IPS-NIHi7 (cell line): ENCODE data around the gene DENND5A.
"Not testable (repeated sequence)": the region's sequence is repeated elsewhere in the genome, so short reads cannot be mapped to it uniquely, and the experiment has no call there.

Source experiments
- DNase-seq: peaks from one replicate; pipeline ENCODE4 v3.0.0; 2012; ENCODE audit warnings: mixed read lengths; ENCODE audit errors: extremely low spot score

DENND5A gene

DNA sequence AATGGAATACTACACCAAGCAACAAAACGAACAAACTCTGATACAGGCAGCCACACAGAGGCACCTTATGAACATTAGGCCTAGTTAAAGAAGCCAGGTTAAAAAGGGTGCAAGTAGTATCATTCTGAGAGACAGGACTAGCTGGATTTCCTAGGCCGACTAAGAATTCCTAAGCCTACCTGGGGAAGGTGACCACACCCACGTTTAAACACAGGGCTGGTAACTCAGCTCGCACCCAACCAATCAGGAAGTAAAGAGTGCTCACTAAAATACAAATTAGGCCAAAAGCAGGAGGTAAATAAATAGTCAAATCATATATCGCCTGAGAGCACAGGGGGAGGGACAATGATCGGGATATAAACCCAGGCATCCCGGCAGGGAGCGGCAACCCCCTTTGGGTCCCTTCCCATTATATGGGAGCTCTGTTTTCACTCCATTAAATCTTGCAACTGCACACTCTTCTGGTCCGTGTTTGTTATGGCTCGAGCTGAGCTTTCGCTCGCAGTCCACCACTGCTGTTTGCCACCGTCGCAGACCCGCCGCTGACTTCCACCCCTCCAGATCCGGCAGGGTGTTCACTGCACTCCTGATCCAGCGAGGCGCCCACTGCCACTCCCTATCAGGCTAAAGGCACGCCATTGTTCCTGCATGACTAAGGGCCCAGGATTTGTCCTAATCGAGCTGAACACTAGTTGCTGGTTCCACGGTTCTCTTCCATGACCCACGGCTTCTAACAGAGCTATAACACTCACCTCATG lies 167.8 kb downstream of the DENND5A start:
- DNase-seq: not testable (repeated sequence)

DNA sequence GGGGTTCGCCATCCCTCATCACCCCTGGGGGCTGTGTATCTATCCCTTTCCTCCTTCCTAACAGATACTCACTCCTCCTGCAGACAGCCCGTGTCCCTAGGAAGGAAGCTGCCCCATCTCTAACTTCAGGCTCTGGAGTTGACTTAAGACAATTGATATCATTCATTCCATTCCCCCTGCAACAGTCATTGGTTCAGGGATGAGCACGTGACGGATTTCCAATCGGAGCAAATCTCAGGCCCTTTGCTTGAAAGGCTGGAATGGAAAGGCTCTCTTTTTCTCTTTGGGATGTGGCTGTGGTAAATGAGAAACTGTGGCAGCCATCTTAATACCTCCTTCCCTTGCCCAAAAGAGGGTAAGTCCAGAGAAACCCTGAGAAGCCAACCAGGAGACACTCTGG lies 168.7 kb downstream of the DENND5A start:
- no peak for DNase-seq

DNA sequence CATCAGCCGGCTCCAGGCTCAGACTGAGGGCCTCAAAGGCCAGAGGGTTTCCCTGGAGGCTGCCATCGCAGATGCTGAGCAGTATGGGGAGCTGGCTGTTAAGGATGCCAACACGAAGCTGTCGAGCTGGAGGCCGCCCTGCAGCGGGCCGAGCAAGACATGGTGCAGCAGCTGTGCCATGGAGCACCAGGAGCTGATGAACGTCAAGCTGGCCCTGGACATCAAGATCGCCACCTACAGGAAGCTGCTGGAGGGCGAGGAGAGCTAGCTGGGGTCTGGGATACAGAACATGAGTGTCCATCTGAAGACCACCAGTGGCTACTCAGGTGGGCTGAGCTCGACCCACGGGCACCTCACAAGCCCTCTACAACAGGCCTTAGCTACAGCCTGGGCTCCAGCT lies 169.7 kb downstream of the DENND5A start:
- no peak for DNase-seq

DNA sequence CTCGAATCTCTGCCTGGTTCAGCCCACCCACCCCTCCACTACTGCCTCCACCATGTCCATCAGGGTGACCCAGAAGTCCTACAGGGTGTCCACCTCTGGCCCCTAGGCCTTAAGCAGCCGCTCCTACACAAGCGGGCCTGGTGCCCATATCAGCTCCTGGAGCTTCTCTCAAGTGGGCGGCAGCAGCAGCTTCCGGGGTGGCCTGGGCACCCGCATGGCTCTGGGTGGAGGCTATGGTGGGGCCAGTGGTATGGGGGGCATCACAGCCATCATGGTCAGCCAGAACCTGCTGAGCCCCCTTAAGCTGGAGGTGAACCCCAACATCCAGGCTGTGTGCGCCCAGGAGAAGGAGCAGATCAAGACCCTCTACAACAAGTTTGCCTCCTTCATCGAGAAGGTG lies 170.7 kb downstream of the DENND5A start:
- DNase-seq: no peak

DNA sequence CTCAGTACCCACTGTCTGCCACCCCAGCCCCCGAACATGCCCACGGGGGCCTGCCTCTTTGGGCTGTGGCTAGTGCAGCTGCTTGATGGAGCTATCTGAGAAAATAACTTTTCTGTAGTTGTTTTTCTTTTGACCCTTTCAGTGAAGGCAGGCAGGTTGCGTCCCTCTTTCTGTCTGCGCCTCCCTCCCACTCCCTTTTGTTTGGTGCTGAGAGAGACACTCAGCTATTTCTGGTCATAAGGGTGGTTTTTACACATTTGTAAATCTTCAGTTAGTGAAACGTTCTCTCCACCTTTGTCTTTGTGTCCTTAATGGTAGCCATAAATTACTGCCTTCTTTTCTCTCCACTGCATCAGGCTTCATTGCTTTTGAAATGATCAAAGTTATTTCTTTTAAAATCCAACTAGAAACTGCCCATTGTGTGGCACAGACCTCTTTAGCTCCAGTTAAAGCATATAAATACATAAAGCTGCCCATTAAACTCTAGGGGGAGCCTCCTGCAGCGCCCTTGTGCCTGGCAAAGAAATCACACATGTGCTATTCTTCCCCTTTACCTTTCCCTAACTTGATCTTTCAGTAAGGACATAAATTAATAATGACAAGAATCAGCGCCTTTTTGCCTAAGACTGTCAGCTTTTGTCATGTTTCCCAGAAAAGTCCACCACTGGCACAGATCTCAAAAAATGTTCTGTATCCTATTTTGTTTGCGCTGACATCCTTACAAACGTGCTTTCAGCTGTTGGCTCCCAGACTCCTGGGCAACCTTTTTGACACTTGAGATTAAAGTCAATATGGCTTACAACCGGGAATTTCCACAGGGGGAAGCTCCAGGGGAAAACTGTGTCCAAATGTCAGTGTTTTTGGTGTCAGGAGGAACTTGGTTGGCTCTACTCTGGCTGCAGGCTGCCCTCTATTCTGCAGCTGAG lies 172.0 kb downstream of the DENND5A start:
- no peak for DNase-seq

DNA sequence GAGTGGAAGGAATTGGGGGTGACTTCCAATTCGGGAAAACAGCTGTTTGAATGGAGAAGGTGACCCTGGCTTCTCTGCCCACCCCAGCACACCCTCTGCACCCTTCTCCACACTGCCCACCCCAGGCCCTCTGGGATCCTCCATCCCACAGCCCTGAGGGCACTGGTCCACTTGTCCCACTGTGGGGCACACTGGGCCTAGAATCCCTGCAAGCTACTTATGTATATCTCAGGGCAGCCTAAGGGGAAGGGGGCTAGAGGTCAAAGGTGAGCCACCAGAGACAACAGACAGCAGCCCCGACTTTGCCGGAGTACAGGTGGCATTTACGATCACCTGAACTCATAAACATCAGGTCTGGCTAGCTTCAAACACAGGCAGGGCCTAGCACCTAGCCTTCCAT lies 173.1 kb downstream of the DENND5A start:
- no peak for DNase-seq

DNA sequence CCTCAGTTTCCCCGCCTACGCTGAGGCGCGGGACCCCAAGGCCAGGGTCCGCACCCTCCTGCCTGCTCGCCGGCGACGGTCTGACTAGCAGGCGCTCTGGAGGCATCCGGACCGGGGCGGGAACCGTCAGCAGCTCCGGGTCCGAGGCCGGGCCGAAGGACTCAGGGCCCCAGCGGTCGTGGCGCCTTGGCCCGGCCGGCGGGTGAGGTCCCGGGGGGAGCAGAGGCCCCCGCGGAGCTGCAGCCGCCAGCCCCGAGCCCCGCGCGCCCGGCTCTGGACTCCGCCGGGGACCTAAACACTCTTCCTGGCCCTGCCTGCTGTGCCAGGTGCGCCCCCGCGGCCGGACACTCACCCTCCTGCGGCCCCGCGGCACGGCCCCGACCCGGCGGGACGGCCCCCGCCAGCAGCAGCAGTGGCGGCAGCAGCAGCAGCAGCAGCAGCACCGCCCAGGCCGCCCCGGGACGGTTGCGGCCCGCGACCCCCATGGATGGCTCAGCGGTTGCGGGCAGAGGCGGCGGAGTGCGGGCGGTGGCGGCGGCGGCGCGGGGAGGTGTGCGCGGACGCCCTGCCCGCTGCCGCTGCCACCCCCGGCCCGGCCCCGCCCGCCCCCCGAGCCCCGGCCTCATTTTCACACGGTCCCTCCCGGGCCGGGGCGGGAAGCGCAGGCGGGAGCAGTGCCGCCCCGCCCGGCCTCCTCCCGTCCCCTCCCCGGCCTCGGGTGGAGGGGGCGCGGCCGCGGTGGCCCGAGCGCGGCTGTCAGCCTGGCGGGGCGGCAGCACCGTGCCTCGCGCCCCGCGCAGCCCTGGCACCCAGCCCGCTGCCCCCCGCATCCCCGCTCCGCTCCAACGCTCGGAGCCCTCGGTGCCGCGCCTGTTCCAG lies 173.9 kb downstream of the DENND5A start, which contains the start of gene SCUBE2:
TSS of gene SCUBE2 (minus strand) at position 556 of the 879 bp plus-strand sequence. CDS start at position 485, 71 bp downstream.
- DNase-seq: peak; percentile 50

DNA sequence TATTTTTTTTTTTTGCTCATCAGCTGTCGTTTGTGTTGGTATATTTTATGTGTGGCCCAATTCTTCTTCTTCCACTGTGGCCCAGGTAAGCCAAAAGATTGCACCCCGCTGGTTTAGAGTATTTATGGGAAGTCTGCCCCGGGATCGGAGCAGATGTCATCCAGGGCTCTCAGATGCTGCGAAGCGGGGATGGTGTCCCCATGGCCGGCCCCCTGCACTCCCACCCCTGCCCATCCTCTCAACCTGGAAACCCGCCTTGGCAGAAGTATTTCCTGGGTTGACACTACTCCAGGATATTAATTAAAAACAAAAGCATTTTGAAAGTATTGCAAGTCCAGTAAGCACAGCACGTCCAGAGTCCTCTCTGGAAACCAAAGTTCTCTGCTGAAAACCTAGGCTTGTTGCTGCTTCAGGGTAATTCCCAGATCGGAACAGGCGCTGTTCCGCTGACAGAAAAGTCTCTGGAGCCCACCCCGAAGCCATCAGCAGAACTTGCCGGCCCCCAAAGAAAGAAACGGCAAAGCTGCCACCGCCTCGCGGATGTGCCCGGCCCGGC lies 174.6 kb downstream of the DENND5A start:
- no peak for DNase-seq

DNA sequence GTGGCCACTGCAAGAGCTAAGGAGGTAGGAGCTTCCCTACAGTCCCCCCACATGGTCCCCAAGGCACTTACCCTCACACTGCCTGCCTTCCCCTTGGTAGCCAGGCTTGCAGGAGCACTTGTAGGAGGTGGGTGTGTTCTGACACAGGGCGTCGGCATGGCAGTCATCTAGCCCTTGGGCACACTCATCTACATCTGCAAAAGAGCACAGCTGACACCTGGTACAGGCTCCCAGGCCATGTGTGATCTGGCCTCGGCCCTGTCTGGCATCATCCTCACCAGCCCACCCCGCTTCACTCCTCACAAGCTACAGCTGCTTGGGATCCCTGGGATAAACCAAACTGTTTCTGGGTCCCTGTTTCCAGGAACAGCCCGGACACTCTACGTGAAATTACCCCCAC lies 175.5 kb downstream of the DENND5A start:
- no peak for DNase-seq

DNA sequence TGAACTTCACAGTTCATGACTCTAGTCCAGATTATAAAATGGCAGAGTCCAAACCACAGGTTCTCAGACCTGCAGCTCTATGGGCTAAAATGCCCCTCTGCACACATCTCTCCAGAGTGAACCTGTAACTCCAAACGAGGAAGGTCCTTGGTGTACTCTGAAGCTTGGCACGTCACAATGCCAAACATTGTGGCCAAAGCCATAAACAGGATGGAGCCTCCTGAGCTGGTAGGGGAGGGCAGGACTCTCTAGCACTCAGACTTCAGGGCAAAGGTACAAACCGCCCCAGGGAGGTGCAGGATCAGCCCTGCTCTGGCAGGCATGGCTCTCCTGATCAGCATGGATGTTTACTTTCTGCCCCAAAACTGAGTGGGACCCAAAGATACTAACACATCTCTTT lies 176.1 kb downstream of the DENND5A start:
- no peak for DNase-seq
